ENCODE results near the gene S100A8. TPM values are rescaled to one million over a fixed set of nuclear protein-coding genes. Genes with fewer than 3 reads are reported as not detected.

S100A8 gene
- total RNA-seq, 4 donors from 2014 or later: 50.4 to 402 (median 59.6) TPM

GRCh38 chr1:153379591-153379990, 11.3 kb downstream of the S100A8 start:
- no peak for ATAC-seq (ENCODE audit: low FRiP score)
- no peak for TF ChIP-seq CTCF (IDR thresholded peaks at IDR 0.05)
- no peak for DNase-seq (ENCODE audit: low spot score)

- ATAC-seq (ENCODE audit: low FRiP score): peak; percentile 88
- TF ChIP-seq CTCF (IDR thresholded peaks at IDR 0.05): no peak
- no peak for DNase-seq (ENCODE audit: low spot score)
Measured at GRCh38 chr1:153375511-153375910, 15.4 kb downstream of the S100A8 start, which contains the start of gene S100A12. TSS of gene S100A12 (minus strand) at chr1:153375621. CDS start at chr1:153374592, 1,029 bp downstream.

- DNase-seq (ENCODE audit: low spot score): no peak
- no peak for ATAC-seq (ENCODE audit: low FRiP score)
- TF ChIP-seq CTCF (IDR thresholded peaks at IDR 0.05): no peak
Measured at GRCh38 chr1:153374071-153374470, 16.8 kb downstream of the S100A8 start.

GRCh38 chr1:153372571-153372970, 18.3 kb downstream of the S100A8 start:
- TF ChIP-seq CTCF (IDR thresholded peaks at IDR 0.05): no peak
- no peak for ATAC-seq (ENCODE audit: low FRiP score)

GRCh38 chr1:153371231-153371630, 19.6 kb downstream of the S100A8 start:
- ATAC-seq (ENCODE audit: low FRiP score) (no peak), DNase-seq (ENCODE audit: low spot score) (no peak)
- no peak for TF ChIP-seq CTCF (IDR thresholded peaks at IDR 0.05)

More at GRCh38 chr1:153372571-153372970, 18.3 kb downstream of the S100A8 start:
- no peak for DNase-seq (ENCODE audit: low spot score)

- ATAC-seq (ENCODE audit: low FRiP score) (no peak), DNase-seq (ENCODE audit: low spot score) (no peak)
- TF ChIP-seq CTCF (IDR thresholded peaks at IDR 0.05): no peak
Measured at GRCh38 chr1:153370146-153370545, 20.7 kb downstream of the S100A8 start.

GRCh38 chr1:153368495-153368894, 22.4 kb downstream of the S100A8 start:
- no peak for TF ChIP-seq CTCF (IDR thresholded peaks at IDR 0.05)
- ATAC-seq (ENCODE audit: low FRiP score): no peak

More at GRCh38 chr1:153368495-153368894, 22.4 kb downstream of the S100A8 start:
- DNase-seq (ENCODE audit: low spot score): no peak
